ENCODE results near the gene NPFFR1.
A peak's percentile ranks its signal among the peaks of the same experiment; 100 is the strongest.

Gene NPFFR1, protein sequence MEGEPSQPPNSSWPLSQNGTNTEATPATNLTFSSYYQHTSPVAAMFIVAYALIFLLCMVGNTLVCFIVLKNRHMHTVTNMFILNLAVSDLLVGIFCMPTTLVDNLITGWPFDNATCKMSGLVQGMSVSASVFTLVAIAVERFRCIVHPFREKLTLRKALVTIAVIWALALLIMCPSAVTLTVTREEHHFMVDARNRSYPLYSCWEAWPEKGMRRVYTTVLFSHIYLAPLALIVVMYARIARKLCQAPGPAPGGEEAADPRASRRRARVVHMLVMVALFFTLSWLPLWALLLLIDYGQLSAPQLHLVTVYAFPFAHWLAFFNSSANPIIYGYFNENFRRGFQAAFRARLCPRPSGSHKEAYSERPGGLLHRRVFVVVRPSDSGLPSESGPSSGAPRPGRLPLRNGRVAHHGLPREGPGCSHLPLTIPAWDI

DNA sequence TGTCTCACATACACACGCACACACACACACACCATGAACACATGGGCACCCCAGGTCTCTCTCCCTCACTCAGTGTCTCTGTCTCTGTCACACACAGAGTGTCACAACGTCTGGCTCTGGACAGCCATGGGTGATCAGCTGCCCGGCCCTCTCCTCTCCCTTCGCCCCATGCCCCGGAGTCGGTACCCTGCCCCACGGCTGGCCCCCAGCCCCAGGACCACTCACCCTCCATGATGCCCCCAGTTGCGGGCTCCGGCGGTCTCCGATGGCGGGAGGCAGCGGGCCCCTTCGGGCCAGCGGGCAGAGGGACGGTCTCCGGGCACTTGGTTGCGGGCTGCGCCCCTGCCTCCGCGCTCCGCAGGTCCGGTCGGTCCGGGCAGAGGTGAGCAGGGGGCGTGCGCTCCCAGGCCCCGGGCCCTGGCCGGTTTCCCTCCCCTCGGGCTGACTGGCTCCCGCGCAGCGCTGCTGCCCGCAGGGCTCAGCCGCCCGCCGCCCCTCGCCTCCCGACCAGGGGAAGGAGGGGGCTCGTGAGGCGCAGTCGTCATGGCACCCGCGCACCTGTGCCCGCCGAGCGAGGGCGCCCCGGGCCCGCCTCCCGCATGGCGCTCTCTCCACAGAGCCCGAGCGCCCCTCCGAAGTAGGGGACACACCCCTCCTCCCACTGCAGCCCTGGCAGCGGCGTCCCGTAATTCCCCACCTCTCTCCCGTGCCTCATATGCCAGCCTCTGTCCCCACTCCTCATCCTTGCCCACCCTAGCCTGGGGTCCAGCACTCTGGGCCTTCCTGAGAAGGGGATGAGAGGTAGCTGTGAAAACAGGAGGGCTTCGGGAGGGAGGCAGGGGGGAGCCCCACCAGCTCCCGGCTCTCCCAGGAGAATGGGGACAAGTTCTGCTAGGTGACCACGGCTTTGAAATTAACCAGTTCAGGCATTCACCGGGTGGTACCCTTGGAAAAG is at the start of gene NPFFR1:
Gene NPFFR1, minus strand, starts transcription at position 560 of the 955 bp plus-strand sequence. Its CDS starts 328 bp downstream, at position 232.
- Histone ChIP-seq H3K27ac (no peak within 1 kb of the TSS), H3K4me3 (peak within 1 kb of the TSS in 1 of 7 experiments; percentile 12)

DNA sequence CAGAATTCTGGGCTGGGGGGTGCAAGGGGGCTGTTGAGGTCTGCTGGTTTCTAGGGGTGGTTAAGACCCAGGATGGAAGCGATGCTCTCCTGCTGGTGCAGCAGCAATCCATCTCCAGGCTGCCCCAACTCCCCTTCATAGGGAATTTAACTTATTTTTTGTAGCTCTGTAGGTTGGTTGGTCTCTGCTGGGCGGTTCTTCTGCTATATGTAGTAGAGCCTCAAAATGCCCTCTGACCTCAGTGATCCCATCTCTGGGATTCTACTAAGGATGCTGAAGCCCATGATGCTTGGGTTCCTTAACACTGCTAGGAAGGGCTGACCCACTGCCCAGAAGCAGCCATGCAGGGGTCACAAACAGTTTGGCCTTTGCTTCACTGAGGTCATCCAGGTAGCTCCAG is 49.5 kb upstream of the NPFFR1 start:
- H3K4me3 ChIP-seq, result no peak overlapping the region
- no peak overlapping the region for H3K27ac ChIP-seq

DNA sequence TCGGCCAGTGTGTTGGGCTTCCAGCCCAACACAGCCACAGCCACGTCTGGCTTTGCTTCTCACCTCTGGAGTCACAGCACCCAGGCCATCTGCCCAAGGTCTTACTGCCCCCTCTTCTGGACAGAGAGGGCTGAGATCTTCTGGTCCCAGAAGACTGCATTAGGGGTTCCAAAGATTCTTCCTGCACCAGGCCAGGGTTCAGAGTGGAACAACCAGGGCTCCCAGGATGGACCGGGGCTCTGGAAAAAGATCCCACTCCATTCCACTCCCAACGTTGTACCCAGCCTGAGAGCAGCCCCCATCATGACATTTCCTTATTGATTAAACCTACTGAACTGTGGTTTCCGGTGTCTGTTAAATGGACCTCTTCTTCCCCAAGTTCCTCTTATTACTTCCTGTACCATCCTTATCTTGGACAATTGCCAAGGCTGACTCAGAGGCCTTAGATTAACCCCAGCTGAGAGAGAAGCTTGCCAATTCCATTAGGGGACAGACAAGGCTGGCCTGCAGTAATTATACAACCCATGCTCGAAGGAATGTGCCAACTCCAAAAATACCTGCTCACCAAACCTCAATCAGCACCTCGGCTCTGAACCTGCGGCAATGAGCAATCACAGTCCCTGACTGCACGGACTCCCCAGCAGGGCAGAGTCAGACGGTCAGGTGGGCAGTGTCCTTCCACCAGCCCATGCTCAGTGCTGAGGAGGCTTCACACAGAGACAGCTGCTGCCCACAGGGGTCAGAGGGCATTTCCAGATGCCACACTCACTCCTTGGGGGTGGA is 47.9 kb upstream of the NPFFR1 start:
- Histone ChIP-seq H3K27ac (peak overlapping the region in 3 of 21 experiments; percentile 6 to 34 (median 22)), H3K4me3 (no peak overlapping the region)

DNA sequence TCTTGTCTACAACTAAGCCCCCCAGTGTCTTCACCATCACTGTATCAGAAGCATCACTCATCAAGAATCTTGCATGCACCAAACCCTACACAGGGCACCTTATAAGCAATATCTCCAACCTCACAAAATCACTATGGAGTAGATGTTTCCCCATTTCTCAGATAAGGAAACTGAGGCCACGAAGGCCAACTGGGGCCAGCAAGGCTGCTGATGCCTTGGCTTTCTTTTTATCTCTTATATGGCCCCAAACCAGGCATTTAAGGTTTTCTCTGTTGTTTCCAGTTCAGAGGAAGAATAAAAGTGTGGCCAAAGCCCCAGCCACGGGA is 47.3 kb upstream of the NPFFR1 start:
- no peak overlapping the region for H3K4me3 ChIP-seq
- H3K27ac ChIP-seq, result peak overlapping the region in 2 of 21 experiments; percentile 22 to 34

DNA sequence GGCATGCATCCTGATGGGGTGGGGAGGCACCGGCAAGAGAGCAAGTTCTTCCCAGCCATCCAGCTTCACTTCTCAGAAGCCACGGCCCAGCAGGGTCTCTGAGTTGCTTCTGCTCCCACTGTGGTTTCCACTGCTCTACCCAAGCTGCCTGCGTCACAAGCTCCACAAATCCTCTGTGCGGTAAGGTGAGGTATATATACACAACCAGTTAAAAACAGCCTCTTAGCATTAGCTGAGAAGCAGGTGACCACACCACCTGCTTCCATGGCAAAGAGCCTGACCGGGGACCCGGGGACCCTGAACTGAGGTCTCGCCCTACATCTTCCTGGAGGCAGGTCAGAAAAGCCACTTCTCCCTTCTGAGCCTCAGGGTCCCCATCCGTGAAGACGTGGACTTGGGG is 46.9 kb upstream of the NPFFR1 start:
- H3K27ac ChIP-seq, result no peak overlapping the region

DNA sequence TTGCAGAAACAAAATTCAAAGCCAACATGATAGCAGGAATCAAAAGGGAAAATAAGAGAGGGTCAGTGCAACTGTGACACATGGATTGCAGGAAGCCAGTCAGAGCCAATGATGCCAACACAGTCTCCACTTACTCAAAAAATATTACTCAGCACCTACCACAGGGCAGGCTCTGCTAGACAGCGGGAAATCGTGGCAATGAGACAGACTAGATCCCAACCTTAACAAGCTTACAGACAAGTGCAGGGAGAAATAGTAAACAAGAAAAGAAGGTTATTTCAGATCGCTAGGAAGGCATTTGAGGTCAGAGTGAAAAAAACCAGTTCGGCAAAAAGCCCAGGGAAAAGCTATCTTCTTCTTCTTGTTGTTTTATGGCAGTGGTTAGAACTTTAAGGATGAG is 45.2 kb upstream of the NPFFR1 start:
- H3K27ac ChIP-seq, result no peak overlapping the region

More for the DNA sequence above, 46.9 kb upstream of the NPFFR1 start:
- no peak overlapping the region for H3K4me3 ChIP-seq

DNA sequence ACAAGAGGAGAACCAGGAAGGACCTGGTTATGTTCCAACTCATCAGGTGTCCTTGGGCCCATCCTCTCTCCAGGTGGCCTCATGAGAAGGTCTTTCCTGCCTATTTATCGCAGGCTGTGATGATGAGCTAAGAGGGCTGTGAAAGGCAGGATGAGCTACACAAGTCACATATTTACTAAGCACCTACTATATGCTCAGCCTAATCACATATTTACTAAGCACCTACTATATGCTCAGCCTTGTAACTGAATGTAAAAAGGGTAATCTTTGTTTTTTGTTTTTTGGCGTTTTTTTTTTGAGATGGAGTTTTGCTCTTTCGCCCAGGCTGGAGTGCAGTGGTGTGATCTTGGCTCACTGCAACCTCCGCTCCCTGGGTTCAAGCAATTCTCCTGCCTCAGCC is 44.2 kb upstream of the NPFFR1 start:
- Histone ChIP-seq H3K4me3 (no peak overlapping the region), H3K27ac (no peak overlapping the region)

More for the DNA sequence above, 45.2 kb upstream of the NPFFR1 start:
- H3K4me3 ChIP-seq, result no peak overlapping the region

DNA sequence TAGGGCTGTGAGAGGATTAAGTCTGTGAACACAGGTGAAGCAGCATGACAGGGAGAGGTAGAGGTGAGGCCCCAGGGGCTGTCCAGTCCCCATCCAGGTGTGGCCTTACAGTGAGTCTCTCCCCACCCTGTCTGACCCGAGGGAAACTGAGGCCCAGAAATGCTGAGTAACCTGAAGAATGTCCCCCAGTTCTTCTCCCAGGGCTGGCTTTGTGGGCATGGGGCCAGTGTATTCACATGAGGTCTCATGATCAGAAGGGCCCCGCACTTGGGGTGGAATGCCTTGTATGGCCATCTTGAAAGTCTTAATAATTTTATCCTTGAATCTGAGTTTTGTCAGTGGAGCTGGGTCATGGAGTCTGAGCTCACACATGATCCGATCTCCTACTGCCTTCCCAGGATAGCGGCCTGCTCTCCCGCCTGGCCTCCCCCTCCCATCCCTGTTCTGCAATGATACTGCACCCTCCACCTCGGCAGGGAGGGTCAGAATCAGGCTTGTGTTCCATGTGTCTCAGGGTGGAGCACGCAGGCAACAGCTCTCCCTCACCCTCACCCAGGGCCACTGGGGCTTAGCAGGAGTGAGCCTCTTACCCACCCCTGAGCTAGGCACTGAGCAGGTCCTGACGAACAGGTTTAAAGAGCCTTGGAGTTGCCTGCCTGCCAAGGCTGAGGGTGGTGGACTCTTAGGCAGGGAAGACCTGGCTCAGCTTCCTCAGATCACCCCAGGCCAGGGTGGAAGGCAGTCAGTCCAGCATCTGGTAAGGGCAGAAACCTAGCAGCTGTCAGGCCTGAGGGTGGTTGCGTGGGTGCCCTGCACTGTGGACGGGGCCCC is 41.4 kb upstream of the NPFFR1 start:
- H3K4me3 ChIP-seq, result no peak overlapping the region
- peak overlapping the region in 8 of 21 experiments; percentile 4 to 51 (median 30) for H3K27ac ChIP-seq

DNA sequence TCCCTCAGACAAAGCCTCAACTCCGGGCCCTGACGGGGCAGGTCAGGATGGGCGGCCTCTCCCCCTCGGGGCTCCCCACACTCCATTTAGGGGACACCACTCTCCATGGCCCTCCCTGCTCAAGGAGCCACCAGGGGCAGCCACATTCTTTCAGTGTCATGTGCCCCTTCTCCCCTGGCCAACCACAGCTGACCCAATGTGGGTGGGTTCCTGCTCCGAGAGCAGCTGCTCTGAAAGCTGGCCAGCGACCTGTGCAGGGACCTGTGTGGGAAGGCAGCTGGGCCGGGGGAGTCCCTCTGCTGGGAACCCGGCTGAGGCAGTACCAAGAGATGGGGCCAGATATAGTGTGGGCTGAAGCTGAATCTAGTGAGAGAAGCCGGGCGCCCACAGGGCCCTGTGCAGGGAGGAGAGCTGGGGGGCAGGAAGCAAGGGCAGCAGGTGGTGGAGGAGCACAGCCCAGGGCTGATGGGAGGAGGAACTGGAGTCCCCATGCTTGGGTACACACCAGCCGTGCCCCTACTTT is 40.6 kb upstream of the NPFFR1 start:
- Histone ChIP-seq H3K4me3 (no peak overlapping the region), H3K27ac (peak overlapping the region in 4 of 21 experiments; percentile 5 to 51 (median 30))

DNA sequence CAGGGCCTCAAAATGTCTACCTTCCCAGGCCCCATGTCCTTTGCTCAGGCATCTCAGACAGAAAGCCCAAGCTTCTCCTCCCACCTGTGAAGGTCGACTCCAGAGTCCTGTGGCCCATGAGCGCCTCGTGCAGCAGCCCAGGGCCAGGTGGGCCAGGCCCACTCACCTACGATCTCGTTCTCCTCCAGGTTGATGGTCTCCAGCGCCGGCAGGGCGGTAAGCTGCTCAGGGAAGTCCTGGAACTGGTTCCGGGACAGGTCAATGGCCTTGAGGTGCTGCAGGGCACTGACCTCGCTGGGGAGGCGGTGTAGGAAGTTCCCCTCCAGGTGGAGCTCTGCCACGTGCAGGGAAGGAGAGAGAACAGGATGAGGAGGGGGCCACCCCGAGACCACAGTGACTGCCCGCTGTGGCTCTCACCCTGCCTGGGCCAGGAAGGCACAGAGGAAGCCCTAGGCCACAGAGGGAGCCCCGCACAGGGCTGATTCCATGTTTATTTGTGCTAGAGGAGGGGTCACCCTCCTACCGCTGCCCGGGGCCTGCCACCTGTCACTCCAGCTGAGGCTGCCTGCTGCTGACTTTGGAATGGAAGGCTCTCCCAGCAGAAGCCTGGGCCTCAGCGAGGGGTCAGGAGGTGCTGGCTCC is 40.0 kb upstream of the NPFFR1 start:
- peak overlapping the region in 7 of 21 experiments; percentile 7 to 51 (median 42) for H3K27ac ChIP-seq
- H3K4me3 ChIP-seq, result no peak overlapping the region

DNA sequence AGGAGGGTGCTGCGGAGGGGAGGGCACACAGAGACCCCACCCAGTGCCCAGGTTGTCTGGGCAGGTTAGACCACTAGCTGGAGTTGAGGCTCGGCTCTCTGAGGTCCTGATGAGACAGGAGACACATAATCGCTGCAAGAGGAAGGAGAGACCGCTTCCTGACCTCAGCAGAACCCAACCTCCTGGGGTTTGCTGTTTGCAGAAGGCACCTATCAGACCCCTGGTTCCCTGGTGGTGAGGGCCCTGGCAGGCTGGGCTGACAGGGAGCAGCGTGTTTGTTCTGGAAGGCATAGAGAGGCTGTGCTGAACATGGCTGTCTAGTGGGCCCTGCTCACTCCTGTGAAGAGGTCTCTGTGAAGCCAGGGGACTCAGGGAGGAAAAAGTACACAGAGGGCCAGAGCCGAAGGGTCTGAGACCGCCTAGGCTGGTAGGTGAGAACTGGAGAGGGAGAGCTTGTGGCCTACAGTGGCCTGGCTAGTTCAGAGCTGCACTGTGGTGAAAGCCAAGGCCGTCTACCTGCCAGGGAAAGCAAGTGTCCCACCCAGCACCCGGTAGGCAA is 39.4 kb upstream of the NPFFR1 start:
- Histone ChIP-seq H3K4me3 (no peak overlapping the region), H3K27ac (peak overlapping the region in 8 of 21 experiments; percentile 1 to 51 (median 39))

DNA sequence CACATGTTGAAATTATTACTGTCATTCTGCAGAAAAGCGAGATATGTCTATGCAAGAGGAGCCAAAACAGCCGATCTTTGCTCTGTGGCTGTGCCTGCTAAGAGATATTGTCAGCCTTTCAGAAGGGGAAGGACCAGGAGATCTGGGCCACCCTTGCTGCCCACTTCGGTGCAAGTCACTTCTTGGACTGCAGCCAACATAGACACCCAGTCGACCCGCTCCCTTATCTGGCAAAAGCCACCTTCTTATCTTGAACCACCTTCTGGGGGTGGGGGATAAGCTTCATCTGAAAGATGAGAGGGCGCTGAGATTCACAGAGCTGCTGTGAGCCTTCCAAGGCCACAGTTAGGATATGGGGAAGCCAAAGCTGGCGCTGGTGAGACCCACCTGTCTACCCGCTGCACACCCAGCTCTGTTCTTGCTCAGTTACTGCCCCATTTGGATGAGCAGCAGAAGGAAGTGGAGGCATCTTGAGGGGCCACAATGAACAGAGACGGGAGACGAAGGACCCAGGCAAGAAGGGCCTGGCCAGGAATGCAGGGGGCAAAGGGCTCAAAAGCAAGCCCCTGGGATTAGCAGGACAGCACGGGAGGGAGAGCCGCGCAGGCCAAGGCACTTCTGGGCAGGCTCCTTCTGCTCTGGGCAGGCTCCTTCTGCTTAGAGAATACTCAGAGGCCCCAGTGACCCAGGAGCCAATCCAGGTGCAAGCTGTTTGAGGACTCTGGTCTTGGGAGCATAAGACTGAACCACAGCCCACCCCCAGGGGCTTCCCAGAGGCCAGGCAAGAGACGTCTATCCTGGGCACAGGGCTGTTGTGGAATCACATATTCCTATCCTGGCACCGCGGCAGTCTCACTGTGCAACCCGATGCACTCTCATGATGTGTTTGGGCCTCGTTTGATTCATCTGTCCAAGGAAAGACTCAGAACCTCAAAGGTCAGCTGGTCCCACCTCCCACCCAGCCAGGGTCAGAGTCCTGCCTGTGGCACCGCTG is 38.4 kb upstream of the NPFFR1 start:
- Histone ChIP-seq H3K4me3 (no peak overlapping the region), H3K27ac (peak overlapping the region in 4 of 21 experiments; percentile 1 to 45 (median 24))

DNA sequence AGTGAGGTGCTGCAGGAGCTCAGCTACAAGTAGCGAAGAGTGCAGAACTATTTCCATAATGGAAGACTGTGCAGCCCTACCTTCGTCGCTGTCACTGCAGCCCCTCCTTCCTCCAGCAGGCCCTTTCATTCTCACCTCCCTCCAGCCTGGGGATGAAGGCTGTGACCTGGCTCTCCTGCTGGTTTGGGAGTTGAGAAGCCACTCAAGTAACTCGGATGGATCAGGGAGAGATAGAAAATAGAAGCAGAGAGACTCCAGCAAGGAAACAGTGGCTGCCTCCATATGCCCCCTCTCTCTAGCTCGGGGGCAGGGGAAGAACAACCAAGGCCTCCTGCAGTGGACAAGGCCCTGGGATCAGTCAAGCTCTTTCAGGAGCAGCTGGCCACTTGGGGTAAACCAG is 37.4 kb upstream of the NPFFR1 start:
- no peak overlapping the region for H3K27ac ChIP-seq
- H3K4me3 ChIP-seq, result no peak overlapping the region

DNA sequence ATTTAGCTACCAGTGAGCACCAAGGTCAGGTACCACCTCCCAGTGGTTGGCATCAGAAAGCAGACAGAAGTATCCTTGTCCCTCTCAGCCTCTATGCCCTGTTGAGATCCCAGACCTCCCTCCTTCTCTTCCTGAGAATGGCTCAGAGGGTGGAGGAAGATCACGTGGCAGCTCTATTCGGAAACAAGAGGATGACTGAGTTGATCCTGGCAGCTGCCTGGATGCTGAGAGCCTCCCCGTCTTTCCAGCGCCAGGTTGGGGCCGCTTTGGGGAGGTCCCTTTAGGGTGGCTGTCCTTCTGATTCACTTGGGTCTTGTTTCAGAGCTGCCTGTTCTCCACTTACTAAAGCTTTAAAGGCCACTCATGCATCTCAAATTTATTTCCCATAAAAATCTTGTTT is 36.9 kb upstream of the NPFFR1 start:
- H3K4me3 ChIP-seq, result no peak overlapping the region
- H3K27ac ChIP-seq, result peak overlapping the region in 2 of 21 experiments; percentile 15 to 70

DNA sequence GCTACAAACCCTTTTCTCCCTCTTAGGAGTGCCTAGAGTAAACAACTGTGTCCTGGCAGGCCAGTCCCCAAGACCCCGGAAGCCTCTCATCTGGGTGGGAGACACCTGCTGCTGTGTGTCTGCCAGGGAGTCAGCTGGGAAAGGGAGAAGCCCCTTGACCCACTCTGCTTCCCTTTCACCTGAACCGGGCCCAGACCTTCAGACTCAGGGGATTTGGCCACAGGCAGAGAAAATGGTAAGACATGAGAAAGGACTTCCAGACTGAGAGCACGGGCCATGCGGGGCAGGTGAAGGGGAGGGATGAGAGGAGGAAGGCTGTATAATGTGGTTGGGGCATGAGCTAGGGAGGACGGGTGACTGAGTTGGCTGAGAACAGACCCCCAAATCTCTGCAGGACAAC is 36.0 kb upstream of the NPFFR1 start:
- no peak overlapping the region for H3K4me3 ChIP-seq
- H3K27ac ChIP-seq, result no peak overlapping the region

DNA sequence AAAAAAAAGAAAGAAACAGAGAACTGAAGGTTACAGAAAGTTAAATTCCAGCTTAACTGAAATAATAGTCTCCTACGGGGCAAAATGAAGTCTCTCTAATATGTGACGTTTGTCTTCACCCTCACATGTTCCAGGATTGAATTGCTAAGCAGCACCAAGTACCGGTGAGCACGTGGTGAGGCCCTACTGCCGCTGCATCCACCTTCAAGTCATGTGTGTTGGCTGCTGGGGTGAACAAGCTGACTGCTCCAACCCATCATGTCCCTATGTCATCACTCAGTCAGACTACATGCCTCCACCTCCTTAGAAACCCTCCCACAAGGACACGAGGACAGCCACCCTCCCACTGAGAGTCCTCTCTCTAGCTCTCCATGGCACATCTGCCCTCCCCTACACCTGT is 35.4 kb upstream of the NPFFR1 start:
- Histone ChIP-seq H3K27ac (no peak overlapping the region), H3K4me3 (no peak overlapping the region)

DNA sequence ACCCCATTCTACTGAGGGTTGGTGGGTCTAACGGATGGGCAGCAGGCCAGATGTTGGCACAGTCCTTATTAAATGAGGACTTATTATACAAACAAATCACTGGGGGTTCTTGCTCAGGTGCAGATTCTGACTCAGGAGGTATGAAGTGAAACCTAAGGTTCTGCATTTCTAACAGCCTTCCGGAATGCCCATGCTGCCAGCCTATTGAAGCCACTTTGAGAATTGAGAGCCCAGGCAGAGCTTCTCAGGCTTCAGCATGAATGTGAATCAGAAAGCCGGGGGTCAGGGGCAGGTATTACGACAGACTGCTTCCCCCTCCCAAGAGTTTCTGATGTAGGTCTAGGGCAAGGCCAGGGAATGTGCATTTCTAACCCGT is 34.1 kb upstream of the NPFFR1 start:
- Histone ChIP-seq H3K4me3 (no peak overlapping the region), H3K27ac (no peak overlapping the region)

All from skin epidermis (tissue), 12 donors.